Nephron (organoid): ENCODE measurements around the gene NUP210L.
A peak's percentile ranks its signal among the peaks of the same experiment; 100 is the strongest.

Source experiments
- H3K27ac Mint-ChIP-seq, 3 experiments: 2 replicates each; pipeline ENCODE4 v1.8.0; 2020; ENCODE audit warnings: mixed read lengths in 3 of 3, mild to moderate bottlenecking in 2 of 3, moderate library complexity in 1 of 3
- H3K27me3 Mint-ChIP-seq: 2 replicates; pipeline ENCODE4 v1.8.0; 2021; ENCODE audit warnings: low read depth, mild to moderate bottlenecking, moderate library complexity, mixed read lengths
- H3K36me3 Mint-ChIP-seq: 2 replicates; pipeline ENCODE4 v1.8.0; 2020; ENCODE audit warnings: low read depth, mixed read lengths
- H3K4me1 Mint-ChIP-seq: 2 replicates; pipeline ENCODE4 v1.8.0; 2020; ENCODE audit warnings: mixed read lengths
- H3K4me3 Mint-ChIP-seq, 3 experiments: 2 replicates each; pipeline ENCODE4 v1.8.0; 2020; ENCODE audit warnings: mild to moderate bottlenecking in 3 of 3, mixed read lengths in 3 of 3, moderate library complexity in 2 of 3
- H3K9me3 Mint-ChIP-seq: 2 replicates; pipeline ENCODE4 v1.8.0; 2020; ENCODE audit warnings: mixed read lengths
- TF ChIP-seq, protein P1 (sequence below), 3 experiments: fragments of 200-600 bp; sonication (generic); IDR thresholded peaks; one replicate each; pipeline ENCODE4 v1.5.0; 2021; ENCODE audit warnings: antibody characterized with exemption in 3 of 3; ENCODE audit not compliant: unreplicated experiment in 3 of 3

NUP210L gene

DNA sequence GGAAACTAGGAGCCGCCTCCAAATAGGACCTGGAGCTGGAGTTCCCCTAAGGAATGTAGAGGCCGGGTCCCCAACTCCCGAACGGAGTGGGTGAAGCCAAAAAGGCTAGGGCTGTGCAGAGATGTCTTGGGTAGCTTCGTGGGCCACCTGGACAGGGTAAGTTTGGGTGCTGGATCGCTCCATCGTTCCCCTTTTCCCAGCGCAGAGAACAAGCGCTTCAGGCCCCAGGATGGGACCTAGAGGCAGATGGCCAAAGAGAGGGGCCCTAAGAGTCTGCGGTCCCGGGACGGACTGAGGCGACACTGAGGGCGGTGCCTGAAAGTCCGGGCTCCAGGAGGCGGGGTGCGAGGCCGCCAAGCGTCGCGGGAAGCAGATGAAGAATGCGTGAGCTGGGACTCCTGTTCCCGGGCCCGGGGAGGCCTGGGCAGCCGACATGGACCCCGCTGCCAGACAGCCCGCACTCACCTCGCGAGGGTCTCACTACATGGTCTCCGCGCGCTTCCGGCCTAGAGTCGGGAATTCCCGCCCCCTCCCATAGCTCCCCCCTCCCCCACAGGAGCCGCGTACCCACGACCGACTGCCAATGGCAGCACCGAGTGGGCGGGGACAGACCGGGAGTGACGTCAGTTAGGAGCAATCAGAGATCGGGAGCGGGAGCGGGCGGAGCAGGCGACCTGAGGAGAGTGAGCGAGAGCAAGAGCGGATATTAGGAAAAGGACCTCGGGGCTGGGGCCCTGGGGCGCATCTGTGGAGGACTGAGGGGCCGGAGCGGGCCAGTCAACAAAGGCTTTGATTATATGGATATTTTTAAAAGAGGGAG lies 191.6 kb downstream of the NUP210L start, which contains the start of gene SLC39A1:
Gene SLC39A1 (minus strand): TSS at position 508 of the 820 bp plus-strand sequence. CDS start 822 bp downstream, outside the sequence.
- Mint-ChIP-seq H3K4me3 (peak within 1 kb of the TSS; percentile 85 to 92 (median 86)), H3K9me3 (no peaks in the 10 kb centered on the region), H3K4me1 (peaks cover 52% of the 10 kb centered on the region), H3K27ac (peak within 1 kb of the TSS; percentile 77 to 98 (median 94)), H3K36me3 (peaks cover 14% of the 10 kb centered on the region), H3K27me3 (no peaks in the 10 kb centered on the region)
- TF ChIP-seq, protein P1, sequence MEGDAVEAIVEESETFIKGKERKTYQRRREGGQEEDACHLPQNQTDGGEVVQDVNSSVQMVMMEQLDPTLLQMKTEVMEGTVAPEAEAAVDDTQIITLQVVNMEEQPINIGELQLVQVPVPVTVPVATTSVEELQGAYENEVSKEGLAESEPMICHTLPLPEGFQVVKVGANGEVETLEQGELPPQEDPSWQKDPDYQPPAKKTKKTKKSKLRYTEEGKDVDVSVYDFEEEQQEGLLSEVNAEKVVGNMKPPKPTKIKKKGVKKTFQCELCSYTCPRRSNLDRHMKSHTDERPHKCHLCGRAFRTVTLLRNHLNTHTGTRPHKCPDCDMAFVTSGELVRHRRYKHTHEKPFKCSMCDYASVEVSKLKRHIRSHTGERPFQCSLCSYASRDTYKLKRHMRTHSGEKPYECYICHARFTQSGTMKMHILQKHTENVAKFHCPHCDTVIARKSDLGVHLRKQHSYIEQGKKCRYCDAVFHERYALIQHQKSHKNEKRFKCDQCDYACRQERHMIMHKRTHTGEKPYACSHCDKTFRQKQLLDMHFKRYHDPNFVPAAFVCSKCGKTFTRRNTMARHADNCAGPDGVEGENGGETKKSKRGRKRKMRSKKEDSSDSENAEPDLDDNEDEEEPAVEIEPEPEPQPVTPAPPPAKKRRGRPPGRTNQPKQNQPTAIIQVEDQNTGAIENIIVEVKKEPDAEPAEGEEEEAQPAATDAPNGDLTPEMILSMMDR (IDR thresholded peaks at IDR 0.05; ENCODE audit: unreplicated experiment in 3 of 3), result no peak

GRCh38 chr1:153962088-153963029 lies 192.5 kb downstream of the NUP210L start:
- Mint-ChIP-seq H3K36me3 (peaks cover 14% of the 10 kb centered on the region), H3K4me3 (peak overlapping the region; percentile 85 to 92 (median 86)), H3K9me3 (no peaks in the 10 kb centered on the region), H3K27me3 (no peaks in the 10 kb centered on the region), H3K27ac (peak overlapping the region; percentile 77 to 98 (median 94)), H3K4me1 (peaks cover 52% of the 10 kb centered on the region)
- TF ChIP-seq, protein P1 (IDR thresholded peaks at IDR 0.05; ENCODE audit: unreplicated experiment in 3 of 3), result no peak

- H3K4me1 Mint-ChIP-seq, result peaks cover 55% of the 10 kb centered on the region
- peak overlapping the region; percentile 37 to 94 (median 79) for H3K27ac Mint-ChIP-seq
- TF ChIP-seq, protein P1 (IDR thresholded peaks at IDR 0.05; ENCODE audit: unreplicated experiment in 3 of 3), result no peak
- H3K4me3 Mint-ChIP-seq, result peak overlapping the region; percentile 85 to 92 (median 86)
- H3K36me3 Mint-ChIP-seq, result peaks cover 14% of the 10 kb centered on the region
- no peaks in the 10 kb centered on the region for H3K9me3 Mint-ChIP-seq
- no peaks in the 10 kb centered on the region for H3K27me3 Mint-ChIP-seq
These were observed 193.5 kb downstream of the NUP210L start for GRCh38 chr1:153961421-153961820.

- Mint-ChIP-seq H3K36me3 (peaks cover 14% of the 10 kb centered on the region), H3K27ac (peak overlapping the region in 2 of 3 experiments; percentile 60 to 71), H3K4me3 (peak overlapping the region; percentile 85 to 98 (median 86)), H3K27me3 (no peaks in the 10 kb centered on the region), H3K4me1 (peaks cover 50% of the 10 kb centered on the region), H3K9me3 (no peaks in the 10 kb centered on the region)
- TF ChIP-seq, protein P1 (IDR thresholded peaks at IDR 0.05; ENCODE audit: unreplicated experiment in 3 of 3), result no peak
These were observed 194.7 kb downstream of the NUP210L start for GRCh38 chr1:153960206-153960605.

- H3K9me3 Mint-ChIP-seq, result no peaks in the 10 kb centered on the region
- peak overlapping the region; percentile 93 to 98 (median 97) for H3K4me3 Mint-ChIP-seq
- H3K4me1 Mint-ChIP-seq, result peaks cover 50% of the 10 kb centered on the region
- TF ChIP-seq, protein P1 (IDR thresholded peaks at IDR 0.05; ENCODE audit: unreplicated experiment in 3 of 3), result no peak
- H3K36me3 Mint-ChIP-seq, result peaks cover 15% of the 10 kb centered on the region
- H3K27ac Mint-ChIP-seq, result peak overlapping the region; percentile 60 to 87 (median 87)
- no peaks in the 10 kb centered on the region for H3K27me3 Mint-ChIP-seq
These were observed 195.4 kb downstream of the NUP210L start for GRCh38 chr1:153959454-153959853.
